Measurements from ENCODE around the gene PIEZO2.

- TF ChIP-seq POLR2A (IDR thresholded peaks at IDR 0.05) (no peak), CTCF (IDR thresholded peaks at IDR 0.05) (no peak)
Observed at GRCh38 chr18:11165138-11165537, 15.8 kb upstream of the PIEZO2 start.

Data from breast epithelium (tissue), 3 donors.